ENCODE data around the gene BNIP5. TPM values are rescaled to one million over a fixed set of nuclear protein-coding genes. Genes with fewer than 3 reads are reported as not detected.
"Not testable (repeated sequence)": the region's sequence is repeated elsewhere in the genome, so short reads cannot be mapped to it uniquely, and the experiment has no call there.

The BNIP5 gene
- total and polyA plus RNA-seq, 3 donors from 2014 or later = 0.68 to 0.96 (median 0.87) TPM

DNA sequence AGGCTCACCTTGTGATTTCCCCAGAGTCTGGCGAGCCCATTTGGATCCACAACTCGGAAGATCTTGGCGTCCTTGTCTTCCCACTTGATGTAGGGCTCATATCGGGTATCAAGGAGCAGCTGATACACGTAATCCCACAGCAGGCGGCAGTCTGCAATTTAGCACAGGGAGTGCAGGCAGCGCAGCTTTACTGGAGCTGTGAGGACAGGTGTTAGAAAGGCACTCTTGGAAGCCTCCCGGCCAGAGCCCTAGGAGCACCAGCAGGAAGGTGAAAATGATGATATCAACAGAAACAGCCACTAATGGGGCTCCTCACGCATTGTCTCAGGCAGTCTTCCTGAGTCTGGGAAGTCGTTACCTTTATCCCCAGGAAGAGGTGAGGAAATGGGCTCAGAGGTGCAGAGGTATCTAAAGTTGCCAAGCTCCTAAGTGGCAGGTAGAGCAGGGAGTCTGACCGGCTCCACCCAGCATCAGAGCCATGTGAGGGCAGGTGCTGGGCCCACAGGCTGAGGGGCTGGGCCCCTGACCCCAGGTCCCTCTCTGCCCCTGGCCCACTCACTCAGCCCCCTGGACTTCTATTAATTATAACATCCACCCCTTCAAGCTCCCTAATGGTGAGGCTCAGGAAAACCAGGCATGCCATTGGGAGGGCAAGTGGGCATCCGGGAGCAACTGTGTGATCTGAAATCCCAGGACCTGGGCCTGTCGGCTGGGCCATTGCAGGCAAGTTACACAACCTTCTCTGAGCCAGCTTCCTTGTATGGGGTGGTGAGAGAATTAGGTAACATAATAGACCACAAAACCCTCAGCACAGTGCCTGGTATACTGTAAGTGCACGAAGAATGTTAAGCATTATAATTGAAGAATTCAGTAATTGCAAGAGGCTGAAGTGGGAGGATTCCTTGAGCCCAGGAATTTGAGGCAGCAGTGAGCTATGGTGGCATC is 32.5 kb upstream of the BNIP5 start:
- TF ChIP-seq, protein P1, sequence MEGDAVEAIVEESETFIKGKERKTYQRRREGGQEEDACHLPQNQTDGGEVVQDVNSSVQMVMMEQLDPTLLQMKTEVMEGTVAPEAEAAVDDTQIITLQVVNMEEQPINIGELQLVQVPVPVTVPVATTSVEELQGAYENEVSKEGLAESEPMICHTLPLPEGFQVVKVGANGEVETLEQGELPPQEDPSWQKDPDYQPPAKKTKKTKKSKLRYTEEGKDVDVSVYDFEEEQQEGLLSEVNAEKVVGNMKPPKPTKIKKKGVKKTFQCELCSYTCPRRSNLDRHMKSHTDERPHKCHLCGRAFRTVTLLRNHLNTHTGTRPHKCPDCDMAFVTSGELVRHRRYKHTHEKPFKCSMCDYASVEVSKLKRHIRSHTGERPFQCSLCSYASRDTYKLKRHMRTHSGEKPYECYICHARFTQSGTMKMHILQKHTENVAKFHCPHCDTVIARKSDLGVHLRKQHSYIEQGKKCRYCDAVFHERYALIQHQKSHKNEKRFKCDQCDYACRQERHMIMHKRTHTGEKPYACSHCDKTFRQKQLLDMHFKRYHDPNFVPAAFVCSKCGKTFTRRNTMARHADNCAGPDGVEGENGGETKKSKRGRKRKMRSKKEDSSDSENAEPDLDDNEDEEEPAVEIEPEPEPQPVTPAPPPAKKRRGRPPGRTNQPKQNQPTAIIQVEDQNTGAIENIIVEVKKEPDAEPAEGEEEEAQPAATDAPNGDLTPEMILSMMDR (IDR thresholded peaks at IDR 0.05) = no peak
- no peak for TF ChIP-seq POLR2A (IDR thresholded peaks at IDR 0.05)
- Histone ChIP-seq H3K4me1 (peaks cover 16% of the 10 kb centered on the region), H3K36me3 (ENCODE audit: low read depth, missing control alignments) (no peaks in the 10 kb centered on the region), H3K27ac (no peak overlapping the region), H3K4me3 (no peak overlapping the region), H3K9me3 (no peaks in the 10 kb centered on the region), H3K27me3 (no peaks in the 10 kb centered on the region)
- no peak for DNase-seq
- 95 to 99% methylated on average over 11 to 14 of the region's 14 CpGs for WGBS, 2 donors
- intact Hi-C loops (cut with DNase I; ENCODE audit: low total_unique reads) = no loop called here

DNA sequence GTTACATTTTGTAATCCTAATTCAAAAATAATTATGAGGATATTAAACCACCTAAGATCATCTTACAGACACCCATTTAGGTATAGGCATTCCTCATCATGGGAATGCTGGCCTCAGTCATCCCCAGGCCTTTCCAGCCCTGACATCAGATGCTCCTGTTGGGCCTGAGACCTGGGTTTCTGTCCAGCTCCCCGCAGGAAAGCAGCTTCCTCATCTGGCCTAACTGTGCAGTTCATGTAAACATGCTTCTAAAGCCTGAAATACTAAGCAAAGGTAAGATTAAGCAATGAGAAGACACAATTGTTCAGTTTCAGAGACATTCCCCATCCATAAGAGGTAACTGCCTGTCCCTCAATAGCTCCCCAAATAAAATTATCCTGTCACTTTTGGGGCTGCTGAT is 31.7 kb upstream of the BNIP5 start:
- H3K4me1 ChIP-seq = peaks cover 8% of the 10 kb centered on the region
- no peaks in the 10 kb centered on the region for H3K9me3 ChIP-seq
- WGBS, 2 donors = 80 to 90% methylated on average over 1 of the region's 1 CpG
- DNase-seq = no peak
- no peak overlapping the region for H3K4me3 ChIP-seq
- intact Hi-C loops (cut with DNase I; ENCODE audit: low total_unique reads) = no loop called here
- no peak overlapping the region for H3K27ac ChIP-seq
- H3K27me3 ChIP-seq = no peaks in the 10 kb centered on the region
- H3K36me3 ChIP-seq (ENCODE audit: low read depth, missing control alignments) = no peaks in the 10 kb centered on the region
- no peak for TF ChIP-seq POLR2A (IDR thresholded peaks at IDR 0.05)
- TF ChIP-seq, protein P1 (IDR thresholded peaks at IDR 0.05) = no peak

DNA sequence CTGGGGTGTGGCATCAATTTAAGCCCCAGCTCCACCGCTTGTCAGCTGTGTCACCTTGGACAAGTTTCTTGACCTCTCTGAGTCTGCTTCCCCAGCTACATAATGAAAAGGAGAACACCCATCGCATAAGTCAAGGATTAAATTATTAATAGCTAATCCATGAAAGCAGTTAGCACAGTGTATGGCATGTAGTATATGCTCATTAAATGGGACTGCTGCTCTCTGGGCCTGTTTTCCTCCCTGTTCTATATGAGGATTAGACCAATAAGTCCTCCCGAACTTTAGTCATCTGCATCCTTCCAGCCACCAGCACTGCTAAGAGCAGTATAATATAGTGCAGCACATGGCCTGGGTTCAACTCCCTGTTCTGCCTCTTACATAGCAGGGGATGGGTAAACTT is 31.1 kb upstream of the BNIP5 start:
- H3K27ac ChIP-seq = no peak overlapping the region
- no peak for DNase-seq
- H3K4me1 ChIP-seq = peaks cover 6% of the 10 kb centered on the region
- intact Hi-C loops (cut with DNase I; ENCODE audit: low total_unique reads) = no loop called here
- 92% methylated on average over 3 of the region's 3 CpGs for WGBS, 2 donors
- no peak overlapping the region for H3K4me3 ChIP-seq
- TF ChIP-seq, protein P1 (IDR thresholded peaks at IDR 0.05) = no peak
- TF ChIP-seq POLR2A (IDR thresholded peaks at IDR 0.05) = no peak
- no peaks in the 10 kb centered on the region for H3K9me3 ChIP-seq
- no peaks in the 10 kb centered on the region for H3K36me3 ChIP-seq (ENCODE audit: low read depth, missing control alignments)
- H3K27me3 ChIP-seq = no peaks in the 10 kb centered on the region

DNA sequence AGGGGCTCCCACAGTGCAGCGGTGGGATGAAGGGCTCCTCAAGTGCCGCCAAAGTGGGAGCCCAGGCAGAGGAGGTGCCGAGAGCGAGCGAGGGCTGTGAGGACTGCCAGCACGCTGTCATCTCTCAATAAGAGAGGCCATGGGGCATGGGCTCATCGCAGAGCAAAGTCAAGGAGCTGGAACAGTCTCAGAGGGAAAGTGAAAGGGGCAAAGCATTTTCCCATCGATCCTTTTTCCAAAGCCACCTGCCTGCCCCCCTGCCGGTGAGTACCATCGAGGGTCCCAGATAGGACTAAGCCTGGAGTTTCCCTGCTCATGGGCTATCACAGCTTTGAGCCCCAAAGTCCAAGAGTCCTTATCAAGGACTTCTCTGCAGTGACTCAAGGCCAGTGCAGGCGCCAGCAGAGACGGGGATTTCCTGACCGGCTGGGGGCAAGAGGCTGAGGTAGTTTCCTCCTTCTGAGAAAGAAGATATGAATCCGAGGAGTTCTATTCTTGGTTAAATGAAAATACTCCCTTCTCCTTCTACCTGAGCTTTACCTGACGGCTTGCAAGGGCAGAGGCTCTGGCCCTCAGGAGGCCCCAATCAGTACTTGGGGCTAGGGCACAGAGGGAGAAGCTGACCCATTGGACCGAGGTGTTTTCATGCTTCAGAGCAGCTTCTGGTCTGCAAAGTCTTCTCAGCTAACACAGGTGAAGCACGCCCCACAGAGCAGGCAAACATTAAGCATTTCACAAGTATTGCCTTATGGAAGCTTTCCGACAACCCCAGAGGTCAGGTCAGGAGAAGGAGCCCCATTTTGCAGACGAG is 28.2 kb upstream of the BNIP5 start:
- 44 to 51% methylated on average over 9 to 19 of the region's 19 CpGs for WGBS, 2 donors

DNA sequence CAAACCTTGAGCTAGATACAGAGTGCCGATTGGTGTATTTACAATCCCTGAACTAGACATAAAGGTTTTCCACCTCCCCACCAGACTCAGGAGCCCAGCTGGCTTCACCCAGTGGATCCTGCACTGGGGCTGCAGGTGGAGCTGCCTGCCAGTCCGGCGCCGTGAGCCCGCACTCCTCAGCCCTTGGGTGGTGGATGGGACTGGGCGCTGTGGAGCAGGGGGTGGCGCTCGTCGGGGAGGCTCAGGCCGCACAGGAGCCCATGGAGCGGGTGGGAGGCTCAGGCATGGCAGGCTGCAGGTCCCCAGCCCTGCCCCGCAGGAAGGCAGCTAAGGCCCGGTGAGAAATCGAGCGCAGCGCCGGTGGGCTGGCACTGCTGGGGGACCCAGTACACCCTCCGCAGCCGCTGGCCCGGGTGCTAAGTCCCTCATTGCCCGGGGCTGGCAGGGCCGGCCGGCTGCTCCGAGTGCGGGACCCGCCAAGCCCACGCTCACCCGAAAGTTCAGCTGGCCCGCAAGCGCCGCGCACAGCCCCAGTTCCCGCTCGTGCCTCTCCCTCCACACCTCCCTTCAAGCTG is 27.5 kb upstream of the BNIP5 start:
- H3K36me3 ChIP-seq (ENCODE audit: low read depth, missing control alignments); intact Hi-C loops (cut with DNase I; ENCODE audit: low total_unique reads); H3K27me3 ChIP-seq; DNase-seq; H3K27ac ChIP-seq; H3K9me3 ChIP-seq: not testable (repeated sequence)
- 55 to 81% methylated on average over 11 to 34 of the region's 34 CpGs for WGBS, 2 donors
- Histone ChIP-seq H3K4me3 (peak overlapping the region; percentile 7 to 15), H3K4me1 (peaks cover 18% of the 10 kb centered on the region)

More for the DNA sequence above, 28.2 kb upstream of the BNIP5 start:
- intact Hi-C loops (cut with DNase I; ENCODE audit: low total_unique reads) = no loop called here
- Histone ChIP-seq H3K4me3 (peak overlapping the region in 1 of 2 donors; percentile 7), H3K27ac (no peak overlapping the region), H3K36me3 (ENCODE audit: low read depth, missing control alignments) (no peaks in the 10 kb centered on the region), H3K27me3 (no peaks in the 10 kb centered on the region), H3K9me3 (no peaks in the 10 kb centered on the region), H3K4me1 (peaks cover 11% of the 10 kb centered on the region)
- no peak for TF ChIP-seq POLR2A (IDR thresholded peaks at IDR 0.05)
- TF ChIP-seq, protein P1 (IDR thresholded peaks at IDR 0.05) = no peak
- DNase-seq = peak; percentile 45

GRCh38 chr6:36363371-36363752 is 26.7 kb upstream of the BNIP5 start:
- intact Hi-C loops (cut with DNase I; ENCODE audit: low total_unique reads); H3K27me3 ChIP-seq; H3K36me3 ChIP-seq (ENCODE audit: low read depth, missing control alignments); H3K9me3 ChIP-seq; H3K4me3 ChIP-seq; H3K27ac ChIP-seq; DNase-seq: not testable (repeated sequence)
- H3K4me1 ChIP-seq = peaks cover 26% of the 10 kb centered on the region
- WGBS, 2 donors = 67 to 78% methylated on average over 13 of the region's 13 CpGs

Measured in testis (tissue), 3 donors.